HG02840 (cell line): ENCODE data around the gene TAF8.
"Not testable (repeated sequence)": the region's sequence is repeated elsewhere in the genome, so short reads cannot be mapped to it uniquely, and the experiment has no call there.

Experiments
- ATAC-seq: cut with Tn5 transposase; IDR thresholded peaks from one replicate; pipeline ENCODE4 v1.9.1; 2021; ENCODE audit warnings: mild to moderate bottlenecking, moderate library complexity, moderate number of reproducible peaks; ENCODE audit not compliant: unreplicated experiment, low FRiP score

The TAF8 gene

GRCh38 chr6:42028234-42029061, 21.9 kb upstream of the TAF8 start:
- ATAC-seq, result no peak

GRCh38 chr6:42029062-42029685, 21.1 kb upstream of the TAF8 start:
- ATAC-seq, result no peak

GRCh38 chr6:42029881-42030280, 20.4 kb upstream of the TAF8 start:
- ATAC-seq, result no peak

- no peak for ATAC-seq
Measured at GRCh38 chr6:42030585-42031506, 19.5 kb upstream of the TAF8 start.

- ATAC-seq, result no peak
Measured at GRCh38 chr6:42032366-42032765, 18.0 kb upstream of the TAF8 start.

- ATAC-seq, result not testable (repeated sequence)
Measured at GRCh38 chr6:42037669-42038068, 12.7 kb upstream of the TAF8 start.

GRCh38 chr6:42038163-42038562, 12.2 kb upstream of the TAF8 start:
- ATAC-seq, result no peak

GRCh38 chr6:42038811-42039408, 11.4 kb upstream of the TAF8 start:
- no peak for ATAC-seq

- no peak for ATAC-seq
Measured at GRCh38 chr6:42040856-42041480, 9.4 kb upstream of the TAF8 start.

GRCh38 chr6:42041481-42042053, 8.8 kb upstream of the TAF8 start:
- no peak for ATAC-seq

- ATAC-seq, result no peak
Measured at GRCh38 chr6:42042108-42042507, 8.2 kb upstream of the TAF8 start.

- ATAC-seq, result no peak
Measured at GRCh38 chr6:42043787-42044475, 6.4 kb upstream of the TAF8 start.

GRCh38 chr6:42045538-42046460, 4.5 kb upstream of the TAF8 start:
- no peak for ATAC-seq

GRCh38 chr6:42046464-42047212, 3.7 kb upstream of the TAF8 start:
- no peak for ATAC-seq

- no peak for ATAC-seq
Measured at GRCh38 chr6:42047213-42047590, 3.1 kb upstream of the TAF8 start.

- ATAC-seq, result no peak
Measured at GRCh38 chr6:42047790-42048405, 2.4 kb upstream of the TAF8 start.
